GM13977 (cell line): ENCODE data around the gene JADE2.

ENCODE experiments used
- DNase-seq: peaks from one replicate; pipeline ENCODE4 v3.0.0; 2012; ENCODE audit warnings: low spot score
- CTCF ChIP-seq: IDR thresholded peaks from 2 replicates; pipeline ENCODE4 v1.5.1; 2012; ENCODE audit warnings: mild to moderate bottlenecking, control low read depth; ENCODE audit not compliant: insufficient read depth; ENCODE audit errors: extremely low read depth, missing control alignments
- in situ Hi-C: fragments of 300-500 bp; cut with MboI; formaldehyde crosslinking; loops from one replicate; pipeline ENCODE4 v1.12.0; 2022; ENCODE audit warnings: low sequenced_read_pairs, low pct_unique_long_range_greater_than_20kb, mixed read lengths, inconsistent platforms; ENCODE audit not compliant: unreplicated experiment

The JADE2 gene

GRCh38 chr5:134585966-134586365 lies 60.5 kb downstream of the JADE2 start:
- in situ Hi-C loops = loop anchor here (10.0 kb wide), 1 partner anchor 401 kb away; no protein-coding TSS in a partner anchor
- no peak for TF ChIP-seq CTCF
- DNase-seq = peak; percentile 5

GRCh38 chr5:134586866-134587524 lies 61.5 kb downstream of the JADE2 start:
- in situ Hi-C loops = loop anchor here (10.0 kb wide), 1 partner anchor 402 kb away; no protein-coding TSS in a partner anchor
- DNase-seq = peak; percentile 78
- peak; percentile 96 for TF ChIP-seq CTCF

- peak; percentile 12 for DNase-seq
- in situ Hi-C loops = no loop called here
- no peak for TF ChIP-seq CTCF
Measured at GRCh38 chr5:134590992-134591659, 65.7 kb downstream of the JADE2 start.

GRCh38 chr5:134592141-134592746 lies 66.8 kb downstream of the JADE2 start:
- DNase-seq = peak; percentile 37
- in situ Hi-C loops = no loop called here
- TF ChIP-seq CTCF = no peak

GRCh38 chr5:134594336-134594735 lies 68.9 kb downstream of the JADE2 start:
- no peak for DNase-seq
- in situ Hi-C loops = no loop called here

More at GRCh38 chr5:134594336-134594735, 68.9 kb downstream of the JADE2 start:
- TF ChIP-seq CTCF = no peak
